Activated CD4-positive, alpha-beta T cell treated with anti-CD3 and anti-CD28 coated beads, Interleukin-2, amount 10 ng/mL, durations not matched to agents 24 days and 14 days (primary cell): ENCODE results near the gene VIPAS39. TPM values are rescaled to one million over a fixed set of nuclear protein-coding genes. Genes with fewer than 3 reads are reported as not detected.

ENCODE experiments used
- DNase-seq: peaks from one replicate; pipeline ENCODE4 v3.0.0; 2022
- H3K27ac Mint-ChIP-seq: one replicate; pipeline ENCODE4 v1.8.0; 2022; ENCODE audit warnings: mild to moderate bottlenecking, mixed read lengths
- H3K27me3 Mint-ChIP-seq: one replicate; pipeline ENCODE4 v1.8.0; 2022; ENCODE audit warnings: mixed read lengths
- H3K36me3 Mint-ChIP-seq: one replicate; pipeline ENCODE4 v1.8.0; 2022; ENCODE audit warnings: low read depth, mild to moderate bottlenecking, mixed read lengths
- H3K4me1 Mint-ChIP-seq: one replicate; pipeline ENCODE4 v1.8.0; 2021; ENCODE audit warnings: mixed read lengths
- H3K4me3 Mint-ChIP-seq: one replicate; pipeline ENCODE4 v1.8.0; 2022; ENCODE audit warnings: mild to moderate bottlenecking, moderate library complexity, mixed read lengths
- H3K9me3 Mint-ChIP-seq: one replicate; pipeline ENCODE4 v1.8.0; 2021; ENCODE audit warnings: mixed read lengths
- intact Hi-C: fragments of 100-400 bp; cut with micrococcal nuclease; formaldehyde crosslinking; loops from one replicate; pipeline ENCODE4 v1.15.1; 2023
- total RNA-seq: library from RNA; stranded (reverse); gene quantifications from 2 replicates; pipeline ENCODE4 v1.2.3, GENCODE V29; 2022

The VIPAS39 gene
- total RNA-seq, 1 donor from 2014 or later: 18.5 TPM

DNA sequence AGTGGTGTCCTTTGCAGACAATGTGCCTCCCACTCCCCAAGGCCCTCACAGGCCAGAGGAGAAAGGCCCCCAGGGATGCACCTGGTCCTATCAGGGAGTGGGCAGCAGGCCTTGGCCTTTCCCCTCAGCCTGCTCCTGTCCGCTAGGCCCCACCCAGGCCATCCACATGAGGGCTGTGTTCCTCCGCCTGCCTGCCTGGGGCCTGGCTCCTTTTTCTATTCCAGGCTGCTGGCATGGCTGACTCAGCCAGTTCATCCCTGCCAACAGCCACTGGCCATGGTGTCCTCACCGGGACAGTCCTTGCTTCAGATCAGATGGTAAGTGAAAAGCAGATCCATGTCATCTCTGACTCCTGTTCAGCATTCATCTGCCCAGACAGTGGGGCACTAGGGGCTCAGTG is 27.9 kb upstream of the VIPAS39 start:
- H3K36me3 Mint-ChIP-seq: no peaks in the 10 kb centered on the region
- H3K27ac Mint-ChIP-seq: no peak overlapping the region
- no peak for DNase-seq

DNA sequence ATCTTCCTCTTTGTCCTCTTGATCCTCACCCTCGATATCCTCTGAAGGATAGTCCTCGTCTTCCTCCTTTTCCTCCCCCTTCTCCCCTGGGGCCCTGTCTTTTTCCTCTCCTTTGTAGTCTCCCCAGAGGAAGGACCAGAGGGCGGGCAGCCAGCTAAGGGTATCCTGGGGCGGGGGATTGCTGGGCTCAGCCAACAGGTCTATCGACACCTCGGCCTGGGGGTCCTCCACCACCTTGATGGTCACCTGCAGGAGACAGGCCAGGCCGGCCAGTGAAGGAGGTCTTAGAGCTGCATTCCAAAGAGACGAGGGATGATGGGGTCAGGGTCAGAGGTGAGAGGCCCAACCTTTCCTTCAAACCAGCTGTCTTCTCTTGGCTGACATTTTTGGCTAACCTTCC is 25.0 kb upstream of the VIPAS39 start:
- no peaks in the 10 kb centered on the region for H3K9me3 Mint-ChIP-seq
- no peaks in the 10 kb centered on the region for H3K36me3 Mint-ChIP-seq
- intact Hi-C loops: no loop called here
- no peak overlapping the region for H3K4me3 Mint-ChIP-seq
- no peak overlapping the region for H3K27ac Mint-ChIP-seq
- no peaks in the 10 kb centered on the region for H3K27me3 Mint-ChIP-seq
- no peaks in the 10 kb centered on the region for H3K4me1 Mint-ChIP-seq
- no peak for DNase-seq

More for the DNA sequence above, 27.9 kb upstream of the VIPAS39 start:
- no peaks in the 10 kb centered on the region for H3K9me3 Mint-ChIP-seq
- no peaks in the 10 kb centered on the region for H3K4me1 Mint-ChIP-seq
- intact Hi-C loops: no loop called here
- H3K27me3 Mint-ChIP-seq: no peaks in the 10 kb centered on the region
- H3K4me3 Mint-ChIP-seq: no peak overlapping the region

- H3K9me3 Mint-ChIP-seq: no peaks in the 10 kb centered on the region
- H3K36me3 Mint-ChIP-seq: no peaks in the 10 kb centered on the region
- intact Hi-C loops: no loop called here
- no peak overlapping the region for H3K4me3 Mint-ChIP-seq
- H3K4me1 Mint-ChIP-seq: no peaks in the 10 kb centered on the region
- no peak for DNase-seq
- H3K27ac Mint-ChIP-seq: no peak overlapping the region
- H3K27me3 Mint-ChIP-seq: no peaks in the 10 kb centered on the region
Measured at GRCh38 chr14:77478796-77479195, 21.4 kb upstream of the VIPAS39 start.

DNA sequence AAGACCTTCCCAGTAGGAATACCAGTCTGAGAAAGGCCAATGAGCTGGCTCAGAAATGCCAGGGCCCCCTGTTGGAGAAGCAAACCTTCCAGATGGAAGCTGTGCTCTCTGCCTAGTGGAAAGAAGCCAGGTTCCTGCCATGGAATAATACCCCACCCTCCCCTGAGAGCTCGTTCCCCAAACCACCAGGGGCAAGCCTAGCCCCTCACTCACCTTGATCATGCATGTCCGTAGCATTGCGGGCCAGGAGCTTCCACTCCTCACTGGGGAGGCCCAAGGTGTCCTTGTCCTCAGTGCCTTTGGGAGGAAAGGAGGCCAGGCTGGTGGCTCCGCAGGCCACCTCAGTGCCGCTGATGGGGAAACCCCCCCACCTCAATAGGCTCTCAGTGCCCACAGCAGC is 20.6 kb upstream of the VIPAS39 start:
- no peaks in the 10 kb centered on the region for H3K27me3 Mint-ChIP-seq
- H3K36me3 Mint-ChIP-seq: no peaks in the 10 kb centered on the region
- H3K4me3 Mint-ChIP-seq: no peak overlapping the region
- intact Hi-C loops: no loop called here
- DNase-seq: no peak
- no peak overlapping the region for H3K27ac Mint-ChIP-seq
- H3K4me1 Mint-ChIP-seq: no peaks in the 10 kb centered on the region
- H3K9me3 Mint-ChIP-seq: no peaks in the 10 kb centered on the region

DNA sequence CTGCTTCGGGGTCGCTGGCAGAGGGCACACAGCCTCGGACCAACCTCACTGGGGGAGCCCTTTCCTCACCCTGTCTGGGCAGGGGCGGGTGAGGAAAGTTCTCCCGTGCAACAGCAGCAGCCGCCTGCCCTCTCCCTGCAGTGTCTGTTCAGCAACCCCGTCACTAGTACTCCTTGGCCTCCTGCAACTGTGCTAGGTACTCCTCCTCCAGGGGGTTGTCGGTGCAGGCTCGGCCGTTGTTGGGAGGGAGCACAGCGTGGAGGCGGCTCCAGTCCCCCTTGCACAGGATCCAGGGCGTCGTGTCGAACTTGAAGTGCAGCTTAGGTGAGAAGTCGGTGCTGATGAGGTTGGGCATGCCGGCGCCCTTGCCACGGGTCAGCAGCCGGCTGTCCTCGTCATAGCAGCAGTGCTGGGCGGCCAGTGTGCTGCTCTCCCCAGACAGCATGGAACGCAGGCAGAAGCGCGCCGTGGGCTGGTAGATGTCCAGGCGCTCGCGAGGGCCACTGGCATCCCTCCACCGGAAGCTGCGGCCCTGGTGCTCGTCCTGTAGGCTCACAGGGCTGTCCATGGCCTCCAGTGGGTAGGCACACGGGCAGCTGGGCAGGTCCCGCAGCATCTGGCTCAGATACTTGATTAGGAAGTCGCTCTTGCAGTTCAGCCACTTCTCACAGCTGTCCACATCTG is 18.2 kb upstream of the VIPAS39 start:
- Mint-ChIP-seq H3K27ac (no peak overlapping the region), H3K27me3 (peaks cover 2% of the 10 kb centered on the region), H3K4me1 (no peaks in the 10 kb centered on the region), H3K4me3 (no peak overlapping the region), H3K9me3 (no peaks in the 10 kb centered on the region), H3K36me3 (no peaks in the 10 kb centered on the region)
- intact Hi-C loops: no loop called here
- no peak for DNase-seq

DNA sequence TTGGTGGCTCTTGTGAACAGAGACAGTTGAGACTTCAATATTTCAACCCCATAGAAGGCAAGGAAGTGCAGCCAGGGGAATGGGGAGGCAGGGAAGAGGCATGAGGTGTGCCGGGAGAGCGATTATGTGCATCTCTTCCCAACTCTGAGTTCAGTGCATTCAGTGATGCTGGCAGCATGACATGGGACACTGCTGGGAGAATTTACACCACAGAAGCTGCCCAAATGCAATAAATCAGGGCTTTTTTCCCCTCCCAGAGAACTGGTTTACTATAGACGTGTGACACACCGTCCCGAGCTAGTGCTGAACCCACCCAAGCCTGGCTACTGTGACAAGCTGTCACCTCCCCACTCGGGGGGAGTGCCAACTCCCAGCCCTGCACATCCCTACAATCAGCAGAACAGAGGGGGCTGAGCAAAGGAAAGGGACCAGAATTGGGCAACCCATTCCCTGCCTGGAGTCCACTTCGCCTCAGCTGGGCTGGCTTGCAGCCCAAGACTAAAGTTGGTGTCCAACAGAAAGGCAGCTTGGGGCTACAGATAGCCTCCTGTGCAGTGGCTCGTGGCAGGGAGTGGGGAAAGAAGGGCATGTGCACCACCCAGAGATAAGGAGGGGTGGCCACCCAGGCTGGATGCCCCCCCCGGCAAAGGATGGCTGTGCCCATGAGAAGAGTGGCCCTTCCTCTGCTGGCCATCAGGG is 17.2 kb upstream of the VIPAS39 start:
- H3K9me3 Mint-ChIP-seq: no peaks in the 10 kb centered on the region
- peaks cover 2% of the 10 kb centered on the region for H3K27me3 Mint-ChIP-seq
- H3K4me3 Mint-ChIP-seq: no peak overlapping the region
- DNase-seq: no peak
- intact Hi-C loops: no loop called here
- H3K27ac Mint-ChIP-seq: no peak overlapping the region
- H3K36me3 Mint-ChIP-seq: peaks cover 2% of the 10 kb centered on the region
- no peaks in the 10 kb centered on the region for H3K4me1 Mint-ChIP-seq

DNA sequence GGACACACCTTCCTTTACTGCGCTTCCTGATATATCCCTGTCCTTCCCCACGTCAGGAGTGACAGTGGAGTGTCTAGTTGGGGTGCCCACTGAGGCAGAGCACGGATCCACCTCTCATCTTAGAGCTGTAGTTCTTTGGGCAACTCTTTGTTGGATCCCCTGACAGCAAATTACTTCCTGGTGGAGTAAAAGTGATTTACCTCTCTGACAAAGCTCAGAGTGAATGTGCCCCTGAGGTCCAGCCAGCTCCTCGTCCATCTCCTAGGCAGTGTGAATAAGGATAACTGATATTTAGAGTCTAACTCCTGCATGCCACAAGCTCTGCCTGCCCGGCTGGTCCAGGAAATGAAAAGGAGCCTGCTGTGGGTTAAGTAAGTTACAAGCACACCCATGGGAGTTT is 16.5 kb upstream of the VIPAS39 start:
- H3K27ac Mint-ChIP-seq: no peak overlapping the region
- intact Hi-C loops: no loop called here
- no peaks in the 10 kb centered on the region for H3K4me1 Mint-ChIP-seq
- H3K9me3 Mint-ChIP-seq: no peaks in the 10 kb centered on the region
- no peak overlapping the region for H3K4me3 Mint-ChIP-seq
- DNase-seq: no peak
- H3K36me3 Mint-ChIP-seq: peaks cover 9% of the 10 kb centered on the region
- H3K27me3 Mint-ChIP-seq: peaks cover 2% of the 10 kb centered on the region

DNA sequence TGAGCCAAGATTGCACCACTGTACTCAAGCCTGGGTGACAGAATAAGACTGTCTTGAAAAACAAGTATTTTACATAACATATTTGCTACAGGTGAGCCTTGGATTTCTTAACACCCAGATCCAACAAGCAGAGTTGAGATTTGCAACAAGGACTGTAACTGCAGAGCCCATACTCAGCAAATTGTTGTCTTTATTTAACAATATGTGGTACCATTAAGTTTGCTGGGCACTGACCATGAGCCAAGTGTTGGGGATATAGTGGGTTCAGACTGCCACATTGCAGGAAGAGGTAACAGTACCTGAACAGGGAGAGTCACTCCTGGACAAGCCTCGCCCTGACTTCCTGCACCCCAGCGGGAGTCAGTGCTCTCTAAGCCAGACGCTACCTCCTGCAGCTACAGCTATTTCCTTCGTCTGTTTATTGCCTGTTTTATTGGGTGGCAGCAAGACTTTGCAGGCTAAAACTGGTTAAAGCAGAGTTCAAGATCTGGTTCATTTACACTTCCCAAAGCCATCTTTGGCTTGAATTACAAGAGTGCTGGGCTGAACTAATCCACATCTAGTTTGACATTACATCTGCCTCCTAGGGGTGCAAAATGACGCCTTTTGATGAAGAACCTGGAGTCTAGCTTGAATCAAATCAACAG is 12.9 kb upstream of the VIPAS39 start:
- Mint-ChIP-seq H3K9me3 (no peaks in the 10 kb centered on the region), H3K36me3 (peaks cover 34% of the 10 kb centered on the region), H3K27me3 (peaks cover 2% of the 10 kb centered on the region), H3K4me3 (no peak overlapping the region), H3K27ac (no peak overlapping the region), H3K4me1 (no peaks in the 10 kb centered on the region)
- intact Hi-C loops: no loop called here
- DNase-seq: no peak

DNA sequence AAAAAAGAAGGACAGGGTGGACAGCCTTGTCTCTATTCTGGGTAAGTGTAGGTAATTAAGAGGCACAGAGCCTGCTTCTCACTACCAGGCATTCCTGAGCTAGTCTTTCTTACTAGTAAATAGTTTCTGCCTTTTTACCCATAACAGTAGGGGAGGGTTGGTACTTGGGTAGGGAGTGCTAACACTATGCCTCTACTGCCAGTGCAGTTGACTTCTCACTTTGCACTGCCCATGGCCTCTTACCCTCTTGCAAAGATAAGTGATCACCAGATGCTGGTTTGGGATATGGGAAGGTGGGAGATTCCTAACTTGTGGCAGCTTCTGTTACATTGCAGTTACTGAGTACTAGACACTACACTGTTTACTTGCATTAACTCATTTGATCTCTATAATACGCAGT is 12.1 kb upstream of the VIPAS39 start:
- Mint-ChIP-seq H3K27me3 (peaks cover 2% of the 10 kb centered on the region), H3K36me3 (peaks cover 41% of the 10 kb centered on the region), H3K27ac (no peak overlapping the region), H3K4me1 (no peaks in the 10 kb centered on the region), H3K9me3 (no peaks in the 10 kb centered on the region), H3K4me3 (no peak overlapping the region)
- intact Hi-C loops: no loop called here
- no peak for DNase-seq

DNA sequence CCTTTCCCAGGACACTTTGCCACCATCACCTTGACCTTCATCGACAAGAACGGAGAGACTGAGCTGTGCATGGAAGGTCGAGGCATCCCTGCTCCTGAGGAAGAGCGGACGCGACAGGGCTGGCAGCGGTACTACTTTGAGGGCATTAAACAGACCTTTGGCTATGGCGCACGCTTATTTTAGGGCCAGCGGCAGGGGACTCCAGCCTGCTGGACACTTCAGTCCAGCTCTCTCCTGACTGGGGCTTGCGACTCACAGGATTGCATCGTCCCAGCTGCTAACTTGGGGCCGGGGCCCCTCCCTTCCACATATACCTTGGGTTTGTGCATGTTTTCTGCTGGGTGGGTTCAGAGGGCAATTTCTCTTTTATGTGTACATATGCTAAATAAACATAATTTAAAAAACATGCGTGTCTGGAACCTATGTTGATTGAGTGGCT is 11.7 kb upstream of the VIPAS39 start:
- H3K36me3 Mint-ChIP-seq: peaks cover 44% of the 10 kb centered on the region
- peaks cover 2% of the 10 kb centered on the region for H3K27me3 Mint-ChIP-seq
- no peak overlapping the region for H3K4me3 Mint-ChIP-seq
- H3K4me1 Mint-ChIP-seq: no peaks in the 10 kb centered on the region
- no peak for DNase-seq
- H3K9me3 Mint-ChIP-seq: no peaks in the 10 kb centered on the region
- H3K27ac Mint-ChIP-seq: no peak overlapping the region
- intact Hi-C loops: no loop called here

DNA sequence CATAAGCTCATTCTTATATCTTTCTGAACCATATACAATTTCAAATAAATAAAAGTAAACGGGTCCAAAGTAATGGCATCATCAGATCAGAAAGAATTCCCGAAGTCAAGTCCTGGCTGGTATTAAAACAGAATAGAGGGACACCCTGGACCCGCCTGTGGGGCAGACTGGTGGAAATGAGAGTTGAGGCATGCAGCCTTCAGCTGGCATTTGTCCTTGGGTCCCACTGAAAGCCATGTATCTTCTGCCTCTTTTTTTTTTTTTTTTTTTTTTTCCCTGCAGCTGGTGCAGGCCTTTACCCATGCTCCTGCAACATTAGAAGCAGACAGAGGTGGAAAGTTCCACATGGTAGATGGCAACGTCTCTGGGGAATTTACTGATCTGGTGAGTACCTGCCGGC is 10.4 kb upstream of the VIPAS39 start:
- DNase-seq: no peak
- Mint-ChIP-seq H3K36me3 (peaks cover 56% of the 10 kb centered on the region), H3K27ac (no peak overlapping the region), H3K4me3 (no peak overlapping the region), H3K4me1 (no peaks in the 10 kb centered on the region), H3K9me3 (no peaks in the 10 kb centered on the region), H3K27me3 (peaks cover 2% of the 10 kb centered on the region)
- intact Hi-C loops: no loop called here

DNA sequence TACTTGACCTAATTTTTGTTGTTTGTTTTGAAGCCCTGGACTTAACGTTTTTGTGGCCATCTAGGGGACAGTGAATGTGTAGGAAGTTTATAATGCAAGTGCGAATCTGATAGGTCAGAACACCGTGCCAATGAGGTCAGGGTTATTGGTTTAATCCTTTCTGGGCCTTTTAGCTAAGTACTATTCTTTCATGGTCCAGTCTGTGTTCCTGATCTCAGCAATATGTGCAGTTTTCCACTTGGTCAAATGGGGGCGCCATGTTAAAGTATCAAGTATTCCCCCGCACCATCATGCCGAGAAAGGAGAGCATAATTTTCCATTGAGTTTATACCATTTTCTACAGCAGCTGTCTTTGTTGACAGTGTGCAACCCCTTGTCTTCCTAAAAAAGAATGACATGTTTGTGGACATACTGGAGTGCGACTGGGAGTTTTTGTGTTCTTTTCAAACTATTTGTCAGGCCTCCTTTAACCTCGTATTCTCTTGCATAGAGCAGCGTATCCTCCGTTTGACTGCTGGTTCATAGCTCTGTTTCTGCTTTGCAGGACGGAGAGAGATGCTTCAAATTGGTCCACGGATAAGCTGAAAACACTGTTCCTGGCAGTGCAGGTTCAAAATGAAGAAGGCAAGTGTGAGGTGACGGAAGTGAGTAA is 1.8 kb upstream of the VIPAS39 start:
- intact Hi-C loops: loop anchor here (2.0 to 10.0 kb wide), 4 partner anchors 92 to 1794 kb away; partner anchors contain the start of genes ANGEL1, ERG28 and TTLL5
- Mint-ChIP-seq H3K9me3 (no peaks in the 10 kb centered on the region), H3K36me3 (peaks cover 52% of the 10 kb centered on the region), H3K4me3 (peak overlapping the region; percentile 100), H3K4me1 (peaks cover 24% of the 10 kb centered on the region), H3K27ac (peak overlapping the region; percentile 100), H3K27me3 (no peaks in the 10 kb centered on the region)
- DNase-seq: peak; percentile 91

DNA sequence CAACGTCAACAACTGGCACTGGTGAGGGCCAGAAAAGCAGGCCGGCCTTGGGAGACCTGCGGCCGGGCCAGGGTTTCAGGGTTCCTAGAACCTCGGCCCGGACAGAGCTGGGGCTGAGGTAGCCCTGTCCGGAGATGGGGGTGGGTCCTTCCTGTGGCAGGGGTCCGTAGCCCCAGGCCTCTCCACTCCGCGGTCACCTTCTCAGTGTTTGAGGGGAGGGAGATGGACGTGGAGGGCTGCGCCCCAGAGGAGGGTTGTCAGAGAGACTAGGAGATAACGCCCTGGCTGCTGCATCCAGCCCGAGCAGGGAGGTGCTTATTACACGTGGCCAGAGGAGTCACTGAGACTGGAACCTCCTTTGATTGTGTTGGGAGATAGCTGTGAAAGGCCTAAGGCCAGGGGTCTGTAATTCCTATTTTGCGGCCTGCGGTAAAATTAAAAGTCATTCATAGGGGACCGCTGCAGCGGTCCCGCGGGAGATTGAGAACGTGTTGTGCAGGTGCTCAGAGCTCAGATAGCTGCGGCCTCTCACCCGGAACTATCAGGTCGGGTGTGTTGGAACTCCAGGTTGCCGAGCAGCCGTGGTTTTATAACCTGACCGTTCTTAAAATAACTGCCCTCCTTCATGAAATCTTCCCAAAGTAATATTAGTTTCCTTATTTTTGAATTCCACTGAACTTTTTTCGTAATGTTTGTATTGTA is 999 bp upstream of the VIPAS39 start:
- intact Hi-C loops: loop anchor here (1.0 to 10.0 kb wide), 7 partner anchors 92 to 1794 kb away; partner anchors contain the start of genes ADCK1, ANGEL1, CIPC and ERG28
- peaks cover 24% of the 10 kb centered on the region for H3K4me1 Mint-ChIP-seq

More for the DNA sequence above, 999 bp upstream of the VIPAS39 start:
- Mint-ChIP-seq H3K36me3 (peaks cover 45% of the 10 kb centered on the region), H3K9me3 (no peaks in the 10 kb centered on the region), H3K27ac (peak overlapping the region; percentile 100), H3K4me3 (peak overlapping the region; percentile 100), H3K27me3 (no peaks in the 10 kb centered on the region)
- DNase-seq: peak; percentile 82
